Measurements from ENCODE around the gene AZI2. TPM values are rescaled to one million over a fixed set of nuclear protein-coding genes. Genes with fewer than 3 reads are reported as not detected.

AZI2 gene
- total RNA-seq, 1 donor from 2014 or later: 84.6 TPM

DNA sequence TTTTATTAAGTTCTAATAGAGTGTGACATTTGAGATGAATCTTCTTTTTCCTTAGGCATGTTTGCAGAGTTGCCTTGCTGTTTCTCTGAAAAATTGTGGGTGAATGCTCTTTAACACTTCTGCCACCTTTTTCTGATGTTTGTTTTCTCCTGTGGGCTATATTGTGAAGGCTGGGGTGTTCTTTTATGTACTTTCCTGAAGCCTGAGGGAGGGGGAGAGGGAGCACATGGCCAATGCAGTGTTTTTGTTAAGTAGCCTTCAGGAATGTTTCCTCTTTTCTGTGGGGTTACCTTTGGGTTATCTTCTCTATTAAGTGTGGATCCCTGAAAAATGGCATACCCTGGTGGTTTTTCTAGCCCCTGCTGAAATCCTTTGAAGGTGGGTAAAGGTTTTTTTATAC, 57.0 kb downstream of the AZI2 start:
- intact Hi-C loops (cut with DNase I): no loop called here
- no peaks in the 10 kb centered on the region for H3K9me3 ChIP-seq
- no peak overlapping the region for H3K27ac ChIP-seq
- DNase-seq: no peak
- TF ChIP-seq, protein P1, sequence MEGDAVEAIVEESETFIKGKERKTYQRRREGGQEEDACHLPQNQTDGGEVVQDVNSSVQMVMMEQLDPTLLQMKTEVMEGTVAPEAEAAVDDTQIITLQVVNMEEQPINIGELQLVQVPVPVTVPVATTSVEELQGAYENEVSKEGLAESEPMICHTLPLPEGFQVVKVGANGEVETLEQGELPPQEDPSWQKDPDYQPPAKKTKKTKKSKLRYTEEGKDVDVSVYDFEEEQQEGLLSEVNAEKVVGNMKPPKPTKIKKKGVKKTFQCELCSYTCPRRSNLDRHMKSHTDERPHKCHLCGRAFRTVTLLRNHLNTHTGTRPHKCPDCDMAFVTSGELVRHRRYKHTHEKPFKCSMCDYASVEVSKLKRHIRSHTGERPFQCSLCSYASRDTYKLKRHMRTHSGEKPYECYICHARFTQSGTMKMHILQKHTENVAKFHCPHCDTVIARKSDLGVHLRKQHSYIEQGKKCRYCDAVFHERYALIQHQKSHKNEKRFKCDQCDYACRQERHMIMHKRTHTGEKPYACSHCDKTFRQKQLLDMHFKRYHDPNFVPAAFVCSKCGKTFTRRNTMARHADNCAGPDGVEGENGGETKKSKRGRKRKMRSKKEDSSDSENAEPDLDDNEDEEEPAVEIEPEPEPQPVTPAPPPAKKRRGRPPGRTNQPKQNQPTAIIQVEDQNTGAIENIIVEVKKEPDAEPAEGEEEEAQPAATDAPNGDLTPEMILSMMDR (IDR thresholded peaks at IDR 0.05): no peak
- no peak for ATAC-seq
- no peaks in the 10 kb centered on the region for H3K36me3 ChIP-seq
- H3K27me3 ChIP-seq: no peaks in the 10 kb centered on the region
- H3K4me3 ChIP-seq: no peak overlapping the region
- H3K4me1 ChIP-seq: peaks cover 4% of the 10 kb centered on the region

DNA sequence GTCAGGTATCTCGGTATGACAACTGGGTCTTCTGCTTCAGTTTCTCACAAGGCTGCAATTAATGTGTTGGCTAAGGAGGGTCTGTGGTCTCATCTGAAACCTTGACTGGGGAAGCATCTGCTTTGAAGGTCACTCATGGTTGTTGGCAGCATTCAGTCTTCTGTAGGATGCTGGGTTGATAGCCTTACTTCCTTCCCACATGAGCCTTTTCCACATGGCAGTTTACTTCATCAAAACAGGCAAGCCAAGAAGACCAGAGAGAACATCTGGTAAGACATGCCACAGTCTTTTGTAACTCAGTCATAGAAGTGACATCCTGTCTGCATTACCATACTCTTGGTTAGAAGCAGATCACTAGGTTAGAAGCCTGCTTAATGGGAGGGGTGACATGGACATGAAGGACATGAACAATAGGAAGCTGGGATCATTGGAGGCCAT, 57.7 kb downstream of the AZI2 start:
- Histone ChIP-seq H3K36me3 (no peaks in the 10 kb centered on the region), H3K9me3 (no peaks in the 10 kb centered on the region), H3K4me3 (no peak overlapping the region), H3K27me3 (no peaks in the 10 kb centered on the region), H3K27ac (no peak overlapping the region), H3K4me1 (peaks cover 4% of the 10 kb centered on the region)
- ATAC-seq: no peak
- no peak for DNase-seq
- TF ChIP-seq, protein P1 (IDR thresholded peaks at IDR 0.05): no peak
- intact Hi-C loops (cut with DNase I): no loop called here

DNA sequence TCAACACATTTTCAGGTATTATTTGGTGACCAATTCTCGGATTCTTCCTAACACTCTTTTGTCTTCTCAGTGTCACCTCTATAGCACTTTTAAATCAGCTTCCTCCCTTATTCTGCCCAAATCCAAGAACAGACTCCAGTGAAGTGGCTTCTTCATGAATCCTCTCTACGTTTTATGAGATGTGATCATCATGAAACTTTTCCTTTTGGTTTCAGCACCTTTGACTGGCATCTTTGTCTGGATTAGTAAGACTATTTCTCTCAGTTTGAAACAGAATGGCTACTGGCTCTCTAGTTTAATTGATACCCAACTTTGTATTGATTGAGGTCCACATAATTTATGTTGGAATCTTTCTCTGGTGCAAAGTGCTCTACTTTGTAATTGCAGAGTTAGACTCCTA, 61.6 kb downstream of the AZI2 start:
- no peak for DNase-seq
- H3K9me3 ChIP-seq: no peaks in the 10 kb centered on the region
- TF ChIP-seq, protein P1 (IDR thresholded peaks at IDR 0.05): no peak
- H3K27ac ChIP-seq: no peak overlapping the region
- intact Hi-C loops (cut with DNase I): no loop called here
- no peaks in the 10 kb centered on the region for H3K36me3 ChIP-seq
- no peaks in the 10 kb centered on the region for H3K4me1 ChIP-seq
- ATAC-seq: no peak
- no peak overlapping the region for H3K4me3 ChIP-seq
- H3K27me3 ChIP-seq: no peaks in the 10 kb centered on the region

DNA sequence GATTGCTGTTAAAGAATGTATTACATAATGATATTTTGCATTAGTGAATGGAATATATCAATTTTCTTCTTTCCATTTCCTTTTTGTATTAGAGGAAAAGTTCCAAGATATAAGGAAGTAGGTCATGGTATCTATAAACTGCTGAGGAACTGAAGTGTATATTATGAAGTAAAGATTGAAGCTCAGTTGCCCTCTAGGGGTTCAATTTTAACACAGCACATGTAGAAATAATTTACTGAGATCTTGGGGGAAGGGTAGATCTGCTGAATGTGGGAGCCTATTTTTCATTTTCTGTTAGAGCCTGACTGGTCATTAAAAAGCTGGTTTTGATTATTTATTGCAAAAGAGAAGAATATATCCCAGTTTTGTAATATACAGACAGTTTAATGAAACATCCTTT, 62.0 kb downstream of the AZI2 start:
- DNase-seq: no peak
- TF ChIP-seq, protein P1 (IDR thresholded peaks at IDR 0.05): peak; percentile 67
- Histone ChIP-seq H3K27me3 (no peaks in the 10 kb centered on the region), H3K36me3 (no peaks in the 10 kb centered on the region), H3K4me3 (no peak overlapping the region), H3K27ac (no peak overlapping the region), H3K4me1 (no peaks in the 10 kb centered on the region), H3K9me3 (no peaks in the 10 kb centered on the region)
- ATAC-seq: peak; percentile 87
- intact Hi-C loops (cut with DNase I): no loop called here

DNA sequence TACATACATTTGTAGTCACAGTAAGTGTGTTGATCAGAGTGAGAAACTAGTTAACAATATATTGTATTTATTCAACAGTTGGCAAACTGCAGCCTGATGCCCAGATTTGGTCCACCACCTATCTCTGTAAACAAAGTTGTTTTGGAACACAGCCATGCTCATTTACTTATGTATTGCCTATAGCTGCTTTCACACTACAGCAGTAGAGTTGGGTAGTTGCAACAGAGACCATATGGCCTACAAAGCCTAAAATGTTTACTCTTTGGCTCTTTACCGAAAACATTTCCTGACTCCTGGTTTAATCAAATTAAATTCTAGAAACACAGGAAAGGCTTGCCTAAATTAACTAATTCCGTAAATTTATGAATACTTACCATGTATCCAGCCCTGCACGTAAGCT, 67.8 kb downstream of the AZI2 start:
- no peaks in the 10 kb centered on the region for H3K9me3 ChIP-seq
- ATAC-seq: no peak
- no peaks in the 10 kb centered on the region for H3K27me3 ChIP-seq
- TF ChIP-seq, protein P1 (IDR thresholded peaks at IDR 0.05): no peak
- H3K4me1 ChIP-seq: no peaks in the 10 kb centered on the region
- H3K4me3 ChIP-seq: no peak overlapping the region
- intact Hi-C loops (cut with DNase I): no loop called here
- H3K36me3 ChIP-seq: peaks cover 1% of the 10 kb centered on the region
- H3K27ac ChIP-seq: no peak overlapping the region
- DNase-seq: no peak

DNA sequence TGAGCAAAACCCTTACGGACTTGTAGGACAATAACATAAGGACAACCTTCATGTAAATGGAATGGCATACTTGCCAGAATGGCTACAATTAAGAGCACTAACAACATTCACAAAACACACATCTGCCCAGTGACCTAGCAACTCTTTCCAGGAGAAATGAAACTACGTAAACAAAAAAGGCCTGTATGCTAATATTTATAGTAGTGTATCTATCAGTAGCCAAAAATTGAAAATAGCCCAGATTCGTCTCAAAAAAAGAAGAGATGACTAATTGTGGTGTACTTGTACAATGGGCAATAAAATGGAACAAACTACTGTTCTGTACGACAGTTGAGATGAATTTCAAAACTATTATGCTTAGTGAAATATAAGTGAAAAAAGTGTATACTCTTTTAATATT, 68.9 kb downstream of the AZI2 start:
- H3K9me3 ChIP-seq: no peaks in the 10 kb centered on the region
- ATAC-seq (no peak), DNase-seq (no peak)
- H3K4me1 ChIP-seq: no peaks in the 10 kb centered on the region
- intact Hi-C loops (cut with DNase I): no loop called here
- peaks cover 6% of the 10 kb centered on the region for H3K36me3 ChIP-seq
- H3K27ac ChIP-seq: no peak overlapping the region
- H3K27me3 ChIP-seq: no peaks in the 10 kb centered on the region
- no peak overlapping the region for H3K4me3 ChIP-seq
- TF ChIP-seq, protein P1 (IDR thresholded peaks at IDR 0.05): no peak
